H9 (cell line): ENCODE data around the gene GRB10. TPM values are rescaled to one million over a fixed set of nuclear protein-coding genes. Genes with fewer than 3 reads are reported as not detected.

Source experiments
- DNase-seq: peaks from one replicate; pipeline ENCODE4 v3.0.0-alpha.2; 2017
- H2AFZ ChIP-seq: one replicate; pipeline ENCODE4 v1.6.1; 2013; ENCODE audit warnings: mild to moderate bottlenecking, low read length, control low read depth, moderate library complexity
- H2AK5ac ChIP-seq: 2 replicates; pipeline ENCODE4 v1.6.1; 2013; ENCODE audit warnings: low read length, control low read depth, mixed read lengths; ENCODE audit not compliant: insufficient read length
- H2BK120ac ChIP-seq: one replicate; pipeline ENCODE4 v1.6.1; 2013; ENCODE audit warnings: low read depth, mild to moderate bottlenecking, low read length, control low read depth, inconsistent platforms; ENCODE audit not compliant: poor library complexity, severe bottlenecking
- H2BK12ac ChIP-seq: 2 replicates; pipeline ENCODE4 v1.6.1; 2013; ENCODE audit warnings: low read length, control low read depth, mixed read lengths, low read depth; ENCODE audit not compliant: insufficient read length
- H2BK15ac ChIP-seq: 2 replicates; pipeline ENCODE4 v1.6.1; 2013; ENCODE audit warnings: low read depth, low read length, control low read depth
- H2BK20ac ChIP-seq: one replicate; pipeline ENCODE4 v1.6.1; 2013; ENCODE audit warnings: low read depth, mild to moderate bottlenecking, low read length, control low read depth, inconsistent platforms; ENCODE audit not compliant: poor library complexity, severe bottlenecking
- H2BK5ac ChIP-seq: 2 replicates; pipeline ENCODE4 v1.6.1; 2013; ENCODE audit warnings: low read length, control low read depth, mixed read lengths; ENCODE audit not compliant: insufficient read length
- H3K14ac ChIP-seq: 2 replicates; pipeline ENCODE4 v1.6.1; 2013; ENCODE audit warnings: low read length, control low read depth; ENCODE audit not compliant: insufficient read depth
- H3K18ac ChIP-seq: 2 replicates; pipeline ENCODE4 v1.6.1; 2013; ENCODE audit warnings: low read depth, mild to moderate bottlenecking, mixed read lengths, low read length, control low read depth; ENCODE audit not compliant: insufficient read length
- H3K23ac ChIP-seq: 2 replicates; pipeline ENCODE4 v1.6.1; 2013; ENCODE audit warnings: low read length, control low read depth, mixed read lengths, low read depth; ENCODE audit not compliant: insufficient read length
- H3K23me2 ChIP-seq: 2 replicates; pipeline ENCODE4 v1.6.1; 2013; ENCODE audit warnings: low read depth, mild to moderate bottlenecking, mixed read lengths, low read length, control low read depth; ENCODE audit not compliant: insufficient read length, poor library complexity, severe bottlenecking
- H3K27ac ChIP-seq: 2 replicates; pipeline ENCODE4 v1.5.1; 2013; ENCODE audit warnings: low read length, control low read depth, mixed read lengths, low read depth; ENCODE audit not compliant: insufficient read length
- H3K27me3 ChIP-seq: 2 replicates; pipeline ENCODE4 v1.6.1; 2013; ENCODE audit warnings: low read length, control low read depth, inconsistent platforms; ENCODE audit not compliant: insufficient read depth
- H3K4ac ChIP-seq: 2 replicates; pipeline ENCODE4 v1.6.1; 2013; ENCODE audit warnings: low read depth, mild to moderate bottlenecking, control low read depth, inconsistent platforms, low read length, moderate library complexity
- H3K4me1 ChIP-seq: 2 replicates; pipeline ENCODE4 v1.6.1; 2013; ENCODE audit warnings: low read length, control low read depth, inconsistent platforms; ENCODE audit not compliant: insufficient read depth
- H3K4me2 ChIP-seq: 2 replicates; pipeline ENCODE4 v1.6.1; 2013; ENCODE audit warnings: low read length, control low read depth, mixed read lengths; ENCODE audit not compliant: insufficient read length, insufficient read depth
- H3K56ac ChIP-seq: 2 replicates; pipeline ENCODE4 v1.6.1; 2013; ENCODE audit warnings: low read depth, mild to moderate bottlenecking, mixed read lengths, low read length, control low read depth; ENCODE audit not compliant: insufficient read length
- H3K79me1 ChIP-seq: 2 replicates; pipeline ENCODE4 v1.6.1; 2013; ENCODE audit warnings: low read depth, mild to moderate bottlenecking, moderate library complexity, low read length, control low read depth, inconsistent platforms; ENCODE audit not compliant: insufficient read depth, poor library complexity, severe bottlenecking
- H3K79me2 ChIP-seq: 2 replicates; pipeline ENCODE4 v1.6.1; 2013; ENCODE audit warnings: low read length, control low read depth, inconsistent platforms; ENCODE audit not compliant: insufficient read depth
- H3K9ac ChIP-seq: 2 replicates; pipeline ENCODE4 v1.6.1; 2013; ENCODE audit warnings: low read length, control low read depth, mixed read lengths; ENCODE audit not compliant: insufficient read length; ENCODE audit errors: extremely low read depth
- H3K9me3 ChIP-seq: one replicate; pipeline ENCODE4 v1.6.1; 2013; ENCODE audit warnings: low read depth, low read length, inconsistent platforms; ENCODE audit not compliant: control insufficient read depth
- H3T11ph ChIP-seq: one replicate; pipeline ENCODE4 v1.6.1; 2013; ENCODE audit warnings: mild to moderate bottlenecking, low read length, control low read depth, inconsistent platforms
- H4K20me1 ChIP-seq: one replicate; pipeline ENCODE4 v1.6.1; 2013; ENCODE audit not compliant: control insufficient read depth, insufficient read length, insufficient read depth
- H4K5ac ChIP-seq: 2 replicates; pipeline ENCODE4 v1.6.1; 2013; ENCODE audit warnings: low read depth, mild to moderate bottlenecking, mixed read lengths, low read length, control low read depth; ENCODE audit not compliant: insufficient read length
- H4K8ac ChIP-seq: replicated peaks from 2 replicates; pipeline ENCODE4 v1.6.1; 2013; ENCODE audit warnings: low read length, control low read depth, mixed read lengths, low read depth; ENCODE audit not compliant: insufficient read length
- H4K91ac ChIP-seq: 2 replicates; pipeline ENCODE4 v1.6.1; 2013; ENCODE audit warnings: low read depth, mild to moderate bottlenecking, moderate library complexity, mixed read lengths, low read length, control low read depth; ENCODE audit not compliant: insufficient read length
- H3K27ac Mint-ChIP-seq, 3 experiments: 2 replicates in 2 of 3; 3 replicates in 1 of 3; pipeline ENCODE4 v1.8.0; 2020 to 2021; ENCODE audit warnings: mixed read lengths in 3 of 3, mild to moderate bottlenecking in 1 of 3, moderate library complexity in 1 of 3
- H3K27me3 Mint-ChIP-seq: 2 replicates; pipeline ENCODE4 v1.8.0; 2021; ENCODE audit warnings: low read depth, mild to moderate bottlenecking, moderate library complexity, mixed read lengths
- H3K36me3 Mint-ChIP-seq, 3 experiments: 2 replicates in 2 of 3; 3 replicates in 1 of 3; pipeline ENCODE4 v1.8.0; 2020 to 2021; ENCODE audit warnings: low read depth in 3 of 3, mixed read lengths in 3 of 3; ENCODE audit not compliant: insufficient read depth in 1 of 3
- H3K4me1 Mint-ChIP-seq, 2 experiments: 2 replicates each; pipeline ENCODE4 v1.8.0; 2020; ENCODE audit warnings: mixed read lengths in 2 of 2
- H3K4me3 Mint-ChIP-seq, 2 experiments: 2 replicates in 1 of 2; 3 replicates in 1 of 2; pipeline ENCODE4 v1.8.0; 2020 to 2021; ENCODE audit warnings: mild to moderate bottlenecking in 2 of 2, mixed read lengths in 2 of 2, moderate library complexity in 1 of 2
- H3K9me3 Mint-ChIP-seq, 2 experiments: 2 replicates in 1 of 2; 3 replicates in 1 of 2; pipeline ENCODE4 v1.8.0; 2020; ENCODE audit warnings: mild to moderate bottlenecking in 2 of 2, mixed read lengths in 2 of 2, moderate library complexity in 1 of 2
- CTCF ChIP-seq: fragments of 200-600 bp; sonication (generic); conservative IDR thresholded peaks from 3 replicates; pipeline ENCODE4 v1.8.0; 2021; ENCODE audit warnings: antibody characterized with exemption, mild to moderate bottlenecking
- WGBS: extraction: QIAGEN DNeasy Blood & Tissue Kit; methylation state at CpG from one replicate; pipeline ENCODE4 v1.1.7; 2013; ENCODE audit warnings: missing lambda C conversion rate, low lambda C conversion rate, mixed read lengths; ENCODE audit not compliant: insufficient read length; ENCODE audit errors: extremely low coverage; 5-methylcytosine and 5-hydroxymethylcytosine counted together
- total RNA-seq: library from RNA; stranded (reverse); gene quantifications from 2 replicates; pipeline ENCODE4 v1.2.1, GENCODE V29; 2021

The GRB10 gene
- total RNA-seq, 1 experiment from 2014 or later: 108 TPM

GRCh38 chr7:50678586-50678985, 104.1 kb downstream of the GRB10 start:
- Histone ChIP-seq H2BK15ac (no peak overlapping the region), H3K79me2 (0 out of 2 replicates have a peak, but pooled peaks cover 2% of the 10 kb centered on the region), H2BK5ac (no peak overlapping the region), H3K9me3 (no peaks in the 10 kb centered on the region), H4K5ac (no peak overlapping the region), H2AK5ac (no peak overlapping the region), H4K20me1 (no peaks in the 10 kb centered on the region), H4K8ac (no peak overlapping the region), H3K27me3 (no peaks in the 10 kb centered on the region), H3K23me2 (no peaks in the 10 kb centered on the region), H3K4ac (no peak overlapping the region), H3K18ac (no peak overlapping the region), H3K27ac (no peak overlapping the region), H3K4me2 (no peak overlapping the region), H2BK12ac (no peak overlapping the region), H2BK120ac (no peak overlapping the region), H3T11ph (no peak overlapping the region), H3K56ac (no peak overlapping the region), H3K4me1 (no peaks in the 10 kb centered on the region), H3K14ac (no peak overlapping the region), H3K79me1 (no peaks in the 10 kb centered on the region), H3K23ac (no peak overlapping the region), H4K91ac (no peak overlapping the region), H2AFZ (no peak overlapping the region), H2BK20ac (no peak overlapping the region), H3K9ac (no peak overlapping the region)
- Mint-ChIP-seq H3K36me3 (peaks cover 8 to 19% (median 8%) of the 10 kb centered on the region in 3 experiments; a peak in 6 of 7 replicates), H3K27me3 (no peaks in the 10 kb centered on the region), H3K9me3 (no peaks in the 10 kb centered on the region), H3K4me1 (peaks cover 33 to 34% of the 10 kb centered on the region in 2 experiments), H3K4me3 (no peak overlapping the region), H3K27ac (no peak overlapping the region)
- no peak for DNase-seq
- WGBS: no CpG with 5 or more reads among the region's 7 CpGs
- TF ChIP-seq CTCF: no peak
